Measurements from ENCODE around the gene PPARG. TPM values are rescaled to one million over a fixed set of nuclear protein-coding genes. Genes with fewer than 3 reads are reported as not detected.

The PPARG gene
- total RNA-seq, 1 experiment from 2014 or later, result 61.5 TPM

DNA sequence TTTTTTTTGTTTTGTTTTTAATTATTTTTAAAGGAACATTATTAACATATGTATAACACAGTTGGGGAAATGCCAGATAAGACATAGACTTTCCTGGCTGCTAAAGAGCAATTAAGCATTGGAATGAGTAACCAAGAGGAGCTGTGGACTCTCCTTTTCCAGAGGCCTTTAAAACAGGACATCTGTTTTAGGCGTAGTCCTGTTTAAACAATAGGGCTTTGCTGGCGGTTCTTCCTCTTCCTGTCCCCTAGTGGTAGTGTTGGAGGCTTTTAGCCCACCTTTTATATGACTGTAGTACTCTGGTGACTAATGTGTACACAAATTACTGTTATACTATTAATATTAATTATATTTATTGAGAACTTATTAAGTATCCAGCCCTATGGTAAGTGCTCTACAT is 81.9 kb downstream of the PPARG start:
- Histone ChIP-seq H3K9me3 (ENCODE audit: insufficient read depth, low read depth) (0 out of 2 replicates have a peak, but pooled peaks cover 3% of the 10 kb centered on the region), H2AFZ (no peak overlapping the region), H3K4me2 (no peak overlapping the region), H3K4me3 (no peak overlapping the region), H4K20me1 (ENCODE audit: insufficient read depth) (no peaks in the 10 kb centered on the region), H3K9me2 (ENCODE audit: insufficient read depth) (0 out of 2 replicates have a peak, but pooled peaks cover 4% of the 10 kb centered on the region), H3F3A (ENCODE audit: insufficient read depth, low read depth) (peaks cover 60% of the 10 kb centered on the region; the same call in 1 of the 2 replicates), H3K79me2 (ENCODE audit: low read depth) (peaks cover 85% of the 10 kb centered on the region), H3K27ac (0 out of 2 replicates have a peak overlapping the region, but pooled peaks have one; percentile 25), H3K27me3 (ENCODE audit: insufficient read depth, low read depth) (no peaks in the 10 kb centered on the region), H3K4me1 (replicated peaks; ENCODE audit: insufficient read depth) (no peaks in the 10 kb centered on the region), H3K36me3 (ENCODE audit: low read depth) (peaks cover 54% of the 10 kb centered on the region)
- TF ChIP-seq, protein P1, sequence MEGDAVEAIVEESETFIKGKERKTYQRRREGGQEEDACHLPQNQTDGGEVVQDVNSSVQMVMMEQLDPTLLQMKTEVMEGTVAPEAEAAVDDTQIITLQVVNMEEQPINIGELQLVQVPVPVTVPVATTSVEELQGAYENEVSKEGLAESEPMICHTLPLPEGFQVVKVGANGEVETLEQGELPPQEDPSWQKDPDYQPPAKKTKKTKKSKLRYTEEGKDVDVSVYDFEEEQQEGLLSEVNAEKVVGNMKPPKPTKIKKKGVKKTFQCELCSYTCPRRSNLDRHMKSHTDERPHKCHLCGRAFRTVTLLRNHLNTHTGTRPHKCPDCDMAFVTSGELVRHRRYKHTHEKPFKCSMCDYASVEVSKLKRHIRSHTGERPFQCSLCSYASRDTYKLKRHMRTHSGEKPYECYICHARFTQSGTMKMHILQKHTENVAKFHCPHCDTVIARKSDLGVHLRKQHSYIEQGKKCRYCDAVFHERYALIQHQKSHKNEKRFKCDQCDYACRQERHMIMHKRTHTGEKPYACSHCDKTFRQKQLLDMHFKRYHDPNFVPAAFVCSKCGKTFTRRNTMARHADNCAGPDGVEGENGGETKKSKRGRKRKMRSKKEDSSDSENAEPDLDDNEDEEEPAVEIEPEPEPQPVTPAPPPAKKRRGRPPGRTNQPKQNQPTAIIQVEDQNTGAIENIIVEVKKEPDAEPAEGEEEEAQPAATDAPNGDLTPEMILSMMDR (conservative IDR thresholded peaks at IDR 0.05), result no peak
- TF ChIP-seq EZH2 (IDR thresholded peaks at IDR 0.05; ENCODE audit: low read depth), result no peak
- ChIA-PET CTCF (no interaction called here), POLR2A (ENCODE audit: unreplicated experiment) (no interaction called here)
- DNase-seq, result no peak
- BruUV-seq (replicated peaks), result no TSS peak
- intact Hi-C loops (cut with micrococcal nuclease; ENCODE audit: unreplicated experiment), result no loop called here

DNA sequence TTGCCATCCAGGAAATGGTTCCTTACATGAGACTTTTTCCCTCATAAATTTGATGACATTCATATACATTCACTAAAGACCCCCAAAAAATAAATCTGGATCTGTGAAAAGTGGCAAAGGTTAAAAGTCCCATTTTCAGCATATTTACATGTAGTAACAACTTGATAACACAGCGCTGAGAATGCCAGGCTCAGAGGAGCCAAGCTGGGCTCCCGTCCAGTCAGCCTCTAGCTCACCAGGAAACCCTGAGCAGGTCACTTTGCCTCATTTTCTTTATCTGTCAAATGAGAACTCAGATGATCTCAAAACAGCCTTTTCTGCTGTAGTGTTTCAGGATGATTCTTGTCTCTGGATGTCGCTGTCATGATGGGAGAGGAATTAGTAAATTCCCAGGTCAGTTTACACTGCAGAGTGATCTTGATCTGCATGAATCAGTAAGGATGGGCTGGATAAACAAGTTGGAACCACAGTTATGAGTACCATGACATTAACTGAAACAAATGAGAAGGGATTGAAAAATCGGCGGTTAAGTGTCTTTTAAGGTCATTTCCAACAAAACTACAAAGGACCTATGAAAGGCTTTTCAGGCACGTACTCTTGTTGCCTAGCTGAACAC is 82.8 kb downstream of the PPARG start:
- Histone ChIP-seq H3K4me2 (no peak overlapping the region), H2AFZ (no peak overlapping the region), H3K27ac (peak overlapping the region; percentile 3; the same call in 1 of the 2 replicates), H3K4me3 (no peak overlapping the region), H3K4me1 (replicated peaks; ENCODE audit: insufficient read depth) (no peaks in the 10 kb centered on the region), H3F3A (ENCODE audit: insufficient read depth, low read depth) (peaks cover 66% of the 10 kb centered on the region), H3K27me3 (ENCODE audit: insufficient read depth, low read depth) (no peaks in the 10 kb centered on the region), H4K20me1 (ENCODE audit: insufficient read depth) (no peaks in the 10 kb centered on the region), H3K9me2 (ENCODE audit: insufficient read depth) (0 out of 2 replicates have a peak, but pooled peaks cover 4% of the 10 kb centered on the region), H3K36me3 (ENCODE audit: low read depth) (peaks cover 52% of the 10 kb centered on the region), H3K9me3 (ENCODE audit: insufficient read depth, low read depth) (0 out of 2 replicates have a peak, but pooled peaks cover 3% of the 10 kb centered on the region), H3K79me2 (ENCODE audit: low read depth) (peaks cover 88% of the 10 kb centered on the region)
- no TSS peak for BruUV-seq (replicated peaks)
- DNase-seq, result no peak
- intact Hi-C loops (cut with micrococcal nuclease; ENCODE audit: unreplicated experiment), result no loop called here
- ChIA-PET POLR2A (ENCODE audit: unreplicated experiment) (no interaction called here), CTCF (no interaction called here)
- TF ChIP-seq, protein P1 (conservative IDR thresholded peaks at IDR 0.05), result no peak
- no peak for TF ChIP-seq EZH2 (IDR thresholded peaks at IDR 0.05; ENCODE audit: low read depth)

DNA sequence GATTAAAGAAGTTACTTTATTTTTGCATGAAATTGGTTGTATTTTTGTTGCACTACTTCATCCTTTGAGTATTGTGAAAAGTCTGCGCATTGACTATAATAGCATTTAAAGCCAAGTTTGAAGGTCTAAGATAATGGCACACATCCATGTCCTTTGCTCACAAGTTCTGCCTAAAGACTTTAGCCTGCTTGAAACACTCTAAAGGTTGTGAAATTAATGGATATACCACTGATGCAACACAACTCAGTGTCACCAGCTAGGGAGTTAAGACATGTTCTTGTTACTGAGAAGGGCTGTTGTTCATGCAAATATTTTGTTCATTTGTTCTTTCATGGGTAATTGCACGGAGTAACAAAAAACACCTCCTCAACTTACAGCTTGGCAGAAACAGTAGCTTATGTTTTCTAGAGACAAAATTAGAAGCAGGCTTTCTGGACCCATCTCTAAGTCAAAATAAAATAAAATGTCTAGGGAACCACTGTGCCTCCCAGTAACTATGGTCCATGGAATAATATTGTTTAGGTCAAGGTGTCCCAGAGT is 83.9 kb downstream of the PPARG start:
- ChIA-PET CTCF (no interaction called here), POLR2A (ENCODE audit: unreplicated experiment) (no interaction called here)
- BruUV-seq (replicated peaks), result no TSS peak
- intact Hi-C loops (cut with micrococcal nuclease; ENCODE audit: unreplicated experiment), result no loop called here
- Histone ChIP-seq H3K4me2 (no peak overlapping the region), H3K36me3 (ENCODE audit: low read depth) (peaks cover 52% of the 10 kb centered on the region), H4K20me1 (ENCODE audit: insufficient read depth) (no peaks in the 10 kb centered on the region), H3K27me3 (ENCODE audit: insufficient read depth, low read depth) (no peaks in the 10 kb centered on the region), H3K27ac (no peak overlapping the region), H3K4me1 (replicated peaks; ENCODE audit: insufficient read depth) (no peaks in the 10 kb centered on the region), H3F3A (ENCODE audit: insufficient read depth, low read depth) (peaks cover 62% of the 10 kb centered on the region), H3K4me3 (no peak overlapping the region), H3K9me3 (ENCODE audit: insufficient read depth, low read depth) (no peaks in the 10 kb centered on the region), H2AFZ (no peak overlapping the region), H3K79me2 (ENCODE audit: low read depth) (peaks cover 85% of the 10 kb centered on the region), H3K9me2 (ENCODE audit: insufficient read depth) (peaks cover 4% of the 10 kb centered on the region; the same call in 1 of the 2 replicates)
- no peak for DNase-seq
- TF ChIP-seq EZH2 (IDR thresholded peaks at IDR 0.05; ENCODE audit: low read depth), result no peak
- TF ChIP-seq, protein P1 (conservative IDR thresholded peaks at IDR 0.05), result no peak
